Ovary (tissue), 9 donors: ENCODE results near the gene EPHB6. TPM values are rescaled to one million over a fixed set of nuclear protein-coding genes. Genes with fewer than 3 reads are reported as not detected.

Experiments
- DNase-seq, 5 donors: peaks; one replicate each; pipeline ENCODE4 v3.0.0-alpha.2; 2019 to 2020
- H3K27ac ChIP-seq, 2 donors: fragments of 200-600 bp; one replicate each; pipeline versions ENCODE4 v1.5.1 to v1.8.0; 2019 to 2022
- H3K27me3 ChIP-seq: fragments of 200-600 bp; one replicate; pipeline ENCODE4 v1.8.0; 2022
- H3K36me3 ChIP-seq: fragments of 200-600 bp; sonication (generic); one replicate; pipeline ENCODE4 v1.5.1; 2019
- H3K4me1 ChIP-seq: one replicate; pipeline ENCODE4 v1.8.1; 2013; ENCODE audit warnings: mild to moderate bottlenecking, moderate library complexity; ENCODE audit not compliant: insufficient read depth
- H3K4me3 ChIP-seq: fragments of 200-600 bp; sonication (generic); one replicate; pipeline ENCODE4 v1.5.1; 2017
- H3K9me3 ChIP-seq, 2 donors: fragments of 200-600 bp in 1 of 2; sonication (generic) in 1 of 2; one replicate each; pipeline versions ENCODE4 v1.5.1 to v1.8.1; 2013 to 2019; ENCODE audit warnings: mild to moderate bottlenecking in 1 of 2, moderate library complexity in 1 of 2
- CTCF ChIP-seq, 3 donors: fragments of 450-650 bp in 2 of 3; fragments of 200-600 bp in 1 of 3; IDR thresholded peaks; one replicate each; pipeline versions ENCODE4 v1.5.1 to v1.8.0; 2016 to 2022; ENCODE audit warnings: antibody characterized with exemption in 3 of 3, mild to moderate bottlenecking in 1 of 3
- EP300 ChIP-seq: sonication (generic); formaldehyde crosslinking; IDR thresholded peaks from one replicate; pipeline ENCODE4 v1.6.1; 2017; ENCODE audit warnings: antibody characterized with exemption
- POLR2A ChIP-seq: fragments of 450-650 bp; IDR thresholded peaks from one replicate; pipeline ENCODE4 v1.6.1; 2017; ENCODE audit warnings: antibody characterized with exemption, mild to moderate bottlenecking, moderate library complexity
- WGBS, 3 donors: extraction: QIAGEN DNeasy Blood & Tissue Kit in 1 of 3; methylation state at CpG; one replicate each; pipeline versions ENCODE4 v1.1.5 to v1.1.7; 2013 to 2017; 5-methylcytosine and 5-hydroxymethylcytosine counted together
- intact Hi-C, 4 donors: fragments of 100-400 bp; cut with DNase I; formaldehyde crosslinking; loops; one replicate each; pipeline versions ENCODE4 v1.11.0 to v1.15.1; 2022 to 2023
- polyA plus RNA-seq, 2 donors: library from polyadenylated mRNA; stranded (reverse); fragments of 200-250 nt in 1 of 2; fragments of 350-450 nt in 1 of 2; fragmentation: Illumina TruSeq in 1 of 2; extraction: RNeasy Lipid Tissue Mini Kit (QIAGEN cat#74804) in 1 of 2; gene quantifications; one replicate each; pipeline ENCODE4 v1.2.3, GENCODE V29; 2013 to 2014
- total RNA-seq, 7 donors: library from RNA; depleted of rRNA in 2 of 7; stranded (reverse); fragments of >200 nt in 2 of 7; fragmentation: NEBNext Ultra II Directional in 3 of 7; extraction: Animal tissue kit (Norgen Biotek cat#: 25700) in 3 of 7; gene quantifications; one replicate each; pipeline versions ENCODE4 v1.1.0 to v1.2.4, GENCODE V29; 2016 to 2023
- donor health status: DM: no; HTN: no; CAD: no; lungs with moderate emphysema.
- donor health status: DM: no; HTN: no; CAD: no.
- donor health status: Bipolar disorder and iron deficiency.
- donor health status: DM: yes; HTN: yes; CAD: no.
- donor health status: DM: no; HTN: no; CAD: no.
- donor health status: DM: yes; HTN: yes; CAD: no.

The EPHB6 gene
- total and polyA plus RNA-seq, 9 donors, result 10.7 to 41.1 (median 28.5) TPM

GRCh38 chr7:142863891-142864685, 9.2 kb downstream of the EPHB6 start:
- H3K27me3 ChIP-seq, result no peaks in the 10 kb centered on the region
- 87 to 92% (median 88%) methylated on average over 27 to 37 of the region's 37 CpGs for WGBS, 3 donors
- no peak overlapping the region for H3K27ac ChIP-seq
- DNase-seq, result no peak
- TF ChIP-seq POLR2A, result no peak
- TF ChIP-seq CTCF (IDR thresholded peaks at IDR 0.05), result no peak
- H3K36me3 ChIP-seq, result no peaks in the 10 kb centered on the region
- H3K4me1 ChIP-seq, result no peaks in the 10 kb centered on the region
- no peaks in the 10 kb centered on the region for H3K9me3 ChIP-seq
- intact Hi-C loops, result no loop called here
- H3K4me3 ChIP-seq, result no peak overlapping the region

- DNase-seq, result no peak
- Histone ChIP-seq H3K4me3 (no peak overlapping the region), H3K36me3 (no peaks in the 10 kb centered on the region), H3K27me3 (no peaks in the 10 kb centered on the region), H3K4me1 (no peaks in the 10 kb centered on the region), H3K9me3 (no peaks in the 10 kb centered on the region), H3K27ac (no peak overlapping the region)
- no peak for TF ChIP-seq EP300
- TF ChIP-seq POLR2A, result no peak
- no peak for TF ChIP-seq CTCF (IDR thresholded peaks at IDR 0.05)
- intact Hi-C loops, result no loop called here
- WGBS, 3 donors, result 77 to 86% (median 85%) methylated on average over 14 of the region's 14 CpGs
Measured at GRCh38 chr7:142864980-142865747, 10.3 kb downstream of the EPHB6 start.

- H3K4me1 ChIP-seq, result no peaks in the 10 kb centered on the region
- no peaks in the 10 kb centered on the region for H3K36me3 ChIP-seq
- no peak overlapping the region for H3K27ac ChIP-seq
- no peak overlapping the region for H3K4me3 ChIP-seq
- TF ChIP-seq CTCF (IDR thresholded peaks at IDR 0.05) (no peak), EP300 (no peak), POLR2A (no peak)
- intact Hi-C loops, result no loop called here
- no peaks in the 10 kb centered on the region for H3K27me3 ChIP-seq
- H3K9me3 ChIP-seq, result no peaks in the 10 kb centered on the region
- DNase-seq, result no peak
- 63 to 76% (median 75%) methylated on average over 13 of the region's 13 CpGs for WGBS, 3 donors
Measured at GRCh38 chr7:142865766-142866165, 10.9 kb downstream of the EPHB6 start.

- intact Hi-C loops, result no loop called here
- Histone ChIP-seq H3K4me1 (no peaks in the 10 kb centered on the region), H3K36me3 (no peaks in the 10 kb centered on the region), H3K4me3 (no peak overlapping the region), H3K9me3 (no peaks in the 10 kb centered on the region), H3K27me3 (no peaks in the 10 kb centered on the region), H3K27ac (no peak overlapping the region)
- peak in 1 of 5 donors; percentile 42 for DNase-seq
- TF ChIP-seq CTCF (IDR thresholded peaks at IDR 0.05) (peak in 2 of 3 donors; percentile 19 to 39), POLR2A (no peak), EP300 (no peak)
- 74 to 80% (median 74%) methylated on average over 18 of the region's 18 CpGs for WGBS, 3 donors
Measured at GRCh38 chr7:142866361-142867096, 11.7 kb downstream of the EPHB6 start.
